Measurements from ENCODE around the gene BAIAP2L2. TPM values are rescaled to one million over a fixed set of nuclear protein-coding genes. Genes with fewer than 3 reads are reported as not detected.

The BAIAP2L2 gene
- total and polyA plus RNA-seq, 3 experiments from 2014 or later, result 0.53 to 0.58 TPM; not detected in 1

- ChIA-PET POLR2A (no interaction called here), CTCF (interaction anchor here (2.2 kb wide), 1 partner anchor 9 kb away, joined by 7 read pairs; no protein-coding TSS in a partner anchor)
- Histone ChIP-seq H3K9me3 (ENCODE audit: low read length) (no peaks in the 10 kb centered on the region), H3K4me1 (ENCODE audit: insufficient read depth, low read length) (no peaks in the 10 kb centered on the region), H3K27ac (ENCODE audit: low read depth, low read length) (no peak overlapping the region), H3K36me3 (ENCODE audit: insufficient read depth, low read length) (no peaks in the 10 kb centered on the region), H3K4me3 (ENCODE audit: low read length) (no peak overlapping the region), H3K27me3 (ENCODE audit: insufficient read depth, low read length, poor library complexity, severe bottlenecking) (no peaks in the 10 kb centered on the region)
- Mint-ChIP-seq H3K4me1 (no peaks in the 10 kb centered on the region), H3K36me3 (no peaks in the 10 kb centered on the region), H3K27ac (no peak overlapping the region), H3K27me3 (peaks cover 6 to 14% of the 10 kb centered on the region in 2 donors), H3K9me3 (no peaks in the 10 kb centered on the region), H3K4me3 (no peak overlapping the region)
- no peak for DNase-seq
Observed at GRCh38 chr22:38043151-38044039, 67.1 kb downstream of the BAIAP2L2 start.

- no peaks in the 10 kb centered on the region for H3K36me3 ChIP-seq (ENCODE audit: insufficient read depth, low read length)
Observed at GRCh38 chr22:38042488-38042790, 68.0 kb downstream of the BAIAP2L2 start.

GRCh38 chr22:38041760-38042487, 68.6 kb downstream of the BAIAP2L2 start:
- Histone ChIP-seq H3K36me3 (ENCODE audit: insufficient read depth, low read length) (no peaks in the 10 kb centered on the region), H3K27ac (ENCODE audit: low read depth, low read length) (no peak overlapping the region), H3K27me3 (ENCODE audit: insufficient read depth, low read length, poor library complexity, severe bottlenecking) (no peaks in the 10 kb centered on the region), H3K9me3 (ENCODE audit: low read length) (no peaks in the 10 kb centered on the region), H3K4me3 (ENCODE audit: low read length) (no peak overlapping the region), H3K4me1 (ENCODE audit: insufficient read depth, low read length) (no peaks in the 10 kb centered on the region)
- no peak overlapping the region for H3K4me3 Mint-ChIP-seq
- peaks cover 0 to 1% (median 0%) of the 10 kb centered on the region in 3 donors for H3K36me3 Mint-ChIP-seq
- H3K9me3 Mint-ChIP-seq, result no peaks in the 10 kb centered on the region
- peaks cover 4 to 8% of the 10 kb centered on the region in 2 donors for H3K27me3 Mint-ChIP-seq
- POLR2A ChIA-PET, result no interaction called here
- peaks cover 0 to under 1% (median 0%) of the 10 kb centered on the region in 3 donors for H3K4me1 Mint-ChIP-seq
- no peak for DNase-seq
- H3K27ac Mint-ChIP-seq, result no peak overlapping the region
- CTCF ChIA-PET, result interaction anchor here (2.2 kb wide), 1 partner anchor 10 kb away, joined by 7 read pairs; no protein-coding TSS in a partner anchor

More at GRCh38 chr22:38042488-38042790, 68.0 kb downstream of the BAIAP2L2 start:
- Mint-ChIP-seq H3K4me3 (no peak overlapping the region), H3K9me3 (no peaks in the 10 kb centered on the region), H3K27ac (no peak overlapping the region), H3K36me3 (peaks cover 0 to 1% (median 0%) of the 10 kb centered on the region in 3 donors), H3K27me3 (peaks cover 4 to 14% of the 10 kb centered on the region in 2 donors), H3K4me1 (no peaks in the 10 kb centered on the region)
- Histone ChIP-seq H3K27me3 (ENCODE audit: insufficient read depth, low read length, poor library complexity, severe bottlenecking) (no peaks in the 10 kb centered on the region), H3K4me3 (ENCODE audit: low read length) (no peak overlapping the region), H3K9me3 (ENCODE audit: low read length) (no peaks in the 10 kb centered on the region), H3K4me1 (ENCODE audit: insufficient read depth, low read length) (no peaks in the 10 kb centered on the region), H3K27ac (ENCODE audit: low read depth, low read length) (no peak overlapping the region)
- POLR2A ChIA-PET, result no interaction called here
- DNase-seq, result no peak
- CTCF ChIA-PET, result interaction anchor here (2.2 kb wide), 1 partner anchor 10 kb away, joined by 7 read pairs; no protein-coding TSS in a partner anchor

- Histone ChIP-seq H3K4me3 (ENCODE audit: low read length) (no peak overlapping the region), H3K36me3 (ENCODE audit: insufficient read depth, low read length) (no peaks in the 10 kb centered on the region), H3K9me3 (ENCODE audit: low read length) (no peaks in the 10 kb centered on the region), H3K27me3 (ENCODE audit: insufficient read depth, low read length, poor library complexity, severe bottlenecking) (no peaks in the 10 kb centered on the region), H3K4me1 (ENCODE audit: insufficient read depth, low read length) (no peaks in the 10 kb centered on the region), H3K27ac (ENCODE audit: low read depth, low read length) (no peak overlapping the region)
- peaks cover 4 to 6% of the 10 kb centered on the region in 2 donors for H3K27me3 Mint-ChIP-seq
- H3K4me3 Mint-ChIP-seq, result no peak overlapping the region
- H3K36me3 Mint-ChIP-seq, result peaks cover 0 to 1% (median 0%) of the 10 kb centered on the region in 3 donors
- DNase-seq, result no peak
- H3K4me1 Mint-ChIP-seq, result peaks cover 0 to 2% (median 0%) of the 10 kb centered on the region in 3 donors
- POLR2A ChIA-PET, result no interaction called here
- H3K27ac Mint-ChIP-seq, result peak overlapping the region in 1 of 8 donors; percentile 42
- CTCF ChIA-PET, result interaction anchor here (1.8 kb wide), 1 partner anchor 11 kb away, joined by 7 read pairs; no protein-coding TSS in a partner anchor
- H3K9me3 Mint-ChIP-seq, result no peaks in the 10 kb centered on the region
Observed at GRCh38 chr22:38040953-38041759, 69.3 kb downstream of the BAIAP2L2 start.

GRCh38 chr22:38038890-38039812, 71.3 kb downstream of the BAIAP2L2 start:
- H3K4me1 Mint-ChIP-seq, result peaks cover 0 to 2% (median 0%) of the 10 kb centered on the region in 3 donors
- Histone ChIP-seq H3K36me3 (ENCODE audit: insufficient read depth, low read length) (no peaks in the 10 kb centered on the region), H3K4me3 (ENCODE audit: low read length) (no peak overlapping the region), H3K9me3 (ENCODE audit: low read length) (no peaks in the 10 kb centered on the region), H3K27me3 (ENCODE audit: insufficient read depth, low read length, poor library complexity, severe bottlenecking) (no peaks in the 10 kb centered on the region), H3K27ac (ENCODE audit: low read depth, low read length) (no peak overlapping the region), H3K4me1 (ENCODE audit: insufficient read depth, low read length) (no peaks in the 10 kb centered on the region)
- no peak for DNase-seq
- no peak overlapping the region for H3K27ac Mint-ChIP-seq
- ChIA-PET POLR2A (no interaction called here), CTCF (no interaction called here)
- H3K36me3 Mint-ChIP-seq, result peaks cover 0 to 1% (median 0%) of the 10 kb centered on the region in 3 donors
- no peaks in the 10 kb centered on the region for H3K9me3 Mint-ChIP-seq
- no peak overlapping the region for H3K4me3 Mint-ChIP-seq
- H3K27me3 Mint-ChIP-seq, result peaks cover 0 to 2% of the 10 kb centered on the region in 2 donors

- H3K36me3 ChIP-seq (ENCODE audit: insufficient read depth, low read length), result no peaks in the 10 kb centered on the region
- Mint-ChIP-seq H3K27me3 (peaks cover 0 to 2% of the 10 kb centered on the region in 2 donors), H3K27ac (no peak overlapping the region), H3K4me3 (no peak overlapping the region), H3K4me1 (peaks cover 0 to 2% (median 0%) of the 10 kb centered on the region in 3 donors), H3K36me3 (peaks cover 0 to 1% (median 0%) of the 10 kb centered on the region in 3 donors), H3K9me3 (no peaks in the 10 kb centered on the region)
- DNase-seq, result no peak
- ChIA-PET CTCF (interaction anchor here (2.3 kb wide), 1 partner anchor 14 kb away, joined by 8 read pairs; no protein-coding TSS in a partner anchor), POLR2A (interaction anchor here (0.6 kb wide), 1 partner anchor 65 kb away, joined by 7 read pairs; no protein-coding TSS in a partner anchor)
- no peak overlapping the region for H3K27ac ChIP-seq (ENCODE audit: low read depth, low read length)
- H3K4me1 ChIP-seq (ENCODE audit: insufficient read depth, low read length), result no peaks in the 10 kb centered on the region
- no peaks in the 10 kb centered on the region for H3K27me3 ChIP-seq (ENCODE audit: insufficient read depth, low read length, poor library complexity, severe bottlenecking)
- H3K4me3 ChIP-seq (ENCODE audit: low read length), result no peak overlapping the region
- H3K9me3 ChIP-seq (ENCODE audit: low read length), result no peaks in the 10 kb centered on the region
Observed at GRCh38 chr22:38038426-38038825, 72.1 kb downstream of the BAIAP2L2 start.
